MCF 10A (cell line): ENCODE results near the gene DLGAP3. TPM values are rescaled to one million over a fixed set of nuclear protein-coding genes. Genes with fewer than 3 reads are reported as not detected.
"Not testable (repeated sequence)": the region's sequence is repeated elsewhere in the genome, so short reads cannot be mapped to it uniquely, and the experiment has no call there.

Experiments used
- BruUV-seq: library from RNA; stranded (reverse); fragments of 400-500 nt; replicated peaks from 2 replicates; lab custom pipeline; 2021; lab: Mats Ljungman, UMichigan
- CTCF ChIA-PET: fragments of 300-600 bp; sonication (Branson Sonifier 250); formaldehyde crosslinking; extraction: SDS; loops from one replicate; lab custom pipeline; 2021; ENCODE audit warnings: antibody characterized with exemption, inconsistent platforms; lab: Yijun Ruan, JAX
- POLR2A ChIA-PET: fragments of 300-600, 350-650 bp; sonication (Branson Sonifier 250); formaldehyde crosslinking; extraction: SDS; loops from one replicate; lab custom pipeline; 2020; ENCODE audit warnings: antibody characterized with exemption, inconsistent platforms; lab: Yijun Ruan, JAX
- DNase-seq: peaks from one replicate; pipeline ENCODE4 v3.0.0-alpha.2; 2018; ENCODE audit not compliant: unreplicated experiment
- H3K27ac Mint-ChIP-seq: one replicate; pipeline ENCODE4 v1.8.0; 2022; ENCODE audit warnings: mild to moderate bottlenecking, low read depth, mixed read lengths; ENCODE audit not compliant: unreplicated experiment
- H3K27me3 Mint-ChIP-seq: one replicate; pipeline ENCODE4 v1.8.0; 2022; ENCODE audit warnings: mixed read lengths; ENCODE audit not compliant: insufficient read depth, unreplicated experiment
- H3K36me3 Mint-ChIP-seq: one replicate; pipeline ENCODE4 v1.8.0; 2022; ENCODE audit warnings: mild to moderate bottlenecking, moderate library complexity, mixed read lengths; ENCODE audit not compliant: insufficient read depth, unreplicated experiment
- H3K4me1 Mint-ChIP-seq: one replicate; pipeline ENCODE4 v1.8.0; 2022; ENCODE audit warnings: mixed read lengths; ENCODE audit not compliant: insufficient read depth, unreplicated experiment
- H3K4me3 Mint-ChIP-seq: one replicate; pipeline ENCODE4 v1.8.0; 2022; ENCODE audit warnings: mild to moderate bottlenecking, moderate library complexity, mixed read lengths; ENCODE audit not compliant: unreplicated experiment
- H3K9me3 Mint-ChIP-seq: one replicate; pipeline ENCODE4 v1.8.0; 2022; ENCODE audit warnings: mixed read lengths; ENCODE audit not compliant: unreplicated experiment
- intact Hi-C: fragments of 100-400 bp; cut with micrococcal nuclease; formaldehyde crosslinking; loops from 2 replicates; pipeline ENCODE4 v1.14.1; 2022
- total RNA-seq: library from RNA; stranded (reverse); gene quantifications from 2 replicates; pipeline ENCODE4 v1.2.3, GENCODE V29; 2022
- TF ChIP-seq, protein P1 (sequence below): fragments of 200-600 bp; IDR thresholded peaks from one replicate; pipeline ENCODE4 v1.8.0; 2022; ENCODE audit warnings: antibody characterized with exemption, mild to moderate bottlenecking; ENCODE audit not compliant: unreplicated experiment

The DLGAP3 gene
- total RNA-seq, 1 experiment from 2014 or later = 0.14 TPM

DNA sequence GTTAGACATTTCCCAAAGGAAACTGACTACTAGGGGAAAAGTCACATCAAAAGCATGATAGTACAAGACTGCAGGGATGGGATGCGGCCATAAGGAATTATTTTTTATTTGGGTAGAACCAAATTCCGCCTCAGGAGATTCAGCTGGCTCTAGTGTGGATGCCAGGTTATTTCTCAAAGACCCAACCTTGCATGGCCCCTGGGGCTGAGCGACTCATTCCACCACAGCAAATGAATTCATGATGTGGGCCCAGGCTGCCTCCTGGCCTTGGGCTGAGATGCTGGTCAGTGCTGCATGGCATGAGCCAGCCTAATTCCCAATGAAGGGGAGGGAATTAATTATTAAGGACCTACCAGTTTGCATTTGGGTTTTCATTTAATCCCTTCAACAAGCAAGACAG lies 43.9 kb upstream of the DLGAP3 start:
- no TSS peak for BruUV-seq
- Mint-ChIP-seq H3K9me3 (no peaks in the 10 kb centered on the region), H3K27me3 (no peaks in the 10 kb centered on the region), H3K4me1 (no peaks in the 10 kb centered on the region), H3K4me3 (no peak overlapping the region), H3K27ac (no peak overlapping the region), H3K36me3 (no peaks in the 10 kb centered on the region)
- ChIA-PET POLR2A (interaction anchor here (4.3 kb wide), 1 partner anchor 11 kb away, joined by 16 read pairs; the partner anchor contains the start of gene TMEM35B), CTCF (no interaction called here)
- no peak for DNase-seq
- intact Hi-C loops = no loop called here
- TF ChIP-seq, protein P1, sequence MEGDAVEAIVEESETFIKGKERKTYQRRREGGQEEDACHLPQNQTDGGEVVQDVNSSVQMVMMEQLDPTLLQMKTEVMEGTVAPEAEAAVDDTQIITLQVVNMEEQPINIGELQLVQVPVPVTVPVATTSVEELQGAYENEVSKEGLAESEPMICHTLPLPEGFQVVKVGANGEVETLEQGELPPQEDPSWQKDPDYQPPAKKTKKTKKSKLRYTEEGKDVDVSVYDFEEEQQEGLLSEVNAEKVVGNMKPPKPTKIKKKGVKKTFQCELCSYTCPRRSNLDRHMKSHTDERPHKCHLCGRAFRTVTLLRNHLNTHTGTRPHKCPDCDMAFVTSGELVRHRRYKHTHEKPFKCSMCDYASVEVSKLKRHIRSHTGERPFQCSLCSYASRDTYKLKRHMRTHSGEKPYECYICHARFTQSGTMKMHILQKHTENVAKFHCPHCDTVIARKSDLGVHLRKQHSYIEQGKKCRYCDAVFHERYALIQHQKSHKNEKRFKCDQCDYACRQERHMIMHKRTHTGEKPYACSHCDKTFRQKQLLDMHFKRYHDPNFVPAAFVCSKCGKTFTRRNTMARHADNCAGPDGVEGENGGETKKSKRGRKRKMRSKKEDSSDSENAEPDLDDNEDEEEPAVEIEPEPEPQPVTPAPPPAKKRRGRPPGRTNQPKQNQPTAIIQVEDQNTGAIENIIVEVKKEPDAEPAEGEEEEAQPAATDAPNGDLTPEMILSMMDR = no peak

DNA sequence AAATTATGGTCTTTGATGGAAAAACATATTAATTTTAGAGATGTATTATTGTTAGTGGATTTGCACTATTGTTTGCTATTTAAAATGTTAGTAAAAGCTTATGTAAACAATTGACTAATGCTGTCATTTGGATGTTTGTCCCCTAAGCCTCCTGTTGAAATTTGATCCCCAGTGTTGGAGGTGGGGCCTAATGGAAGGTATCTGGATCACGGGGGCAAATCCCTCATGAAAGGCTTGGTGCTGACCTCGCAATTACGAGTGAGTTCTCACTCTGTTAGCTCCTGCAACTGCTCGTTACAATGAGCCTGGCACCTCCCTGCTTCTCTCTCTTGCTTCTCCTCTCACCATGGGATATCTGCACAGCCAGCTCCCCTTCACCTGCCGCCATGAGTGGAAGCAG lies 41.4 kb upstream of the DLGAP3 start:
- Mint-ChIP-seq H3K36me3 (no peaks in the 10 kb centered on the region), H3K4me1 (no peaks in the 10 kb centered on the region), H3K27me3 (no peaks in the 10 kb centered on the region), H3K4me3 (no peak overlapping the region), H3K27ac (no peak overlapping the region), H3K9me3 (no peaks in the 10 kb centered on the region)
- ChIA-PET CTCF (interaction anchor here (0.6 to 1.6 kb wide), 3 partner anchors 14 to 673 kb away, joined by 3 to 6 read pairs (median 4); partner anchors contain the start of gene TMEM35B), POLR2A (interaction anchor here (0.6 to 0.7 kb wide), 2 partner anchors 9 to 109 kb away, joined by 3 read pairs; no protein-coding TSS in a partner anchor)
- intact Hi-C loops = no loop called here
- DNase-seq = no peak
- TF ChIP-seq, protein P1 = no peak
- no TSS peak for BruUV-seq

DNA sequence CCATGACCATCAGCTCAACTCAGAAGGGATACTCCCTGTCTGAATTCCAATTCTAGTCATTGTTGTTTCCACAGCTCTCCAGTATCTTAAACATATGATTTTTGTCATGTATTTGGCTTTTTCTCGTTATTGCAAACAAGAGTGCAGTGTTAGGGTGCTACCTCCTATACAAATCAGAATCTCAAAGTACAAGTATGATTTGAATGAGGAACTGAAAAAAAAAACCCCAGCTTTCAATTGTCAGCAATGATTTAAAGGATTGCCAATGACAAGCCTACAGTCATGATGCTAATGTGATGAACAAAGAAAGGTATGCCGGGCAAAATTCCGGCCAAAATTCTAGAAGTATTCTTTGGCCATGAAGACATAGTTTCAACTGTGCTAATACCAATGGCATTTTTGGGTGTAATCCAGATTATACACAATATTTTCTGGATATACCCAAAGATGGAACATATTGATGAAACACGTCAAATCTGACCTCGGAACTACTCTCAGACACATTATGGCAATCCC lies 40.8 kb upstream of the DLGAP3 start:
- no peak overlapping the region for H3K27ac Mint-ChIP-seq
- BruUV-seq = no TSS peak

DNA sequence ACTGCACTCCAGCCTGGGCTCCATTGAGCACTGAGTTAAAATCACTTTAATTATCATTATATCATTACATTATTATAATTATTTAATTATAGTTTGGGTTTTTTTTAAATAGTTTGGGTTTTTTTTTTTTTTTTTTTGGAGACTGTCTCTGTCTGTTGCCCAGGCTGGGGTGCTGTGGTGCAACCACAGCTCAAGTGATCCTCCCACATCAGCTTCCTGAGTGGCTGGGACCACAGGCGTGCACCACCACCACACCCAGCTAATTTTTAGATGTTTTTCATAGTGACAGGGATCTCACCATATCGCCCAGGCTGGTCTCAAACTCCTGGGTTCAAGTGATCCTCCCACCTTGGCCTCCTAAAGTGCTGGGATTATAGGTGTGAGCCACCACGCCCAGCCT lies 38.8 kb upstream of the DLGAP3 start:
- CTCF ChIA-PET, H3K9me3 Mint-ChIP-seq, intact Hi-C loops, H3K27ac Mint-ChIP-seq, H3K27me3 Mint-ChIP-seq, H3K36me3 Mint-ChIP-seq, BruUV-seq, POLR2A ChIA-PET, H3K4me3 Mint-ChIP-seq, DNase-seq, H3K4me1 Mint-ChIP-seq: not testable (repeated sequence)

More for the DNA sequence above, 40.8 kb upstream of the DLGAP3 start:
- TF ChIP-seq, protein P1 = no peak
- no peaks in the 10 kb centered on the region for H3K9me3 Mint-ChIP-seq
- DNase-seq = no peak
- H3K36me3 Mint-ChIP-seq = no peaks in the 10 kb centered on the region
- no peaks in the 10 kb centered on the region for H3K27me3 Mint-ChIP-seq
- H3K4me1 Mint-ChIP-seq = no peaks in the 10 kb centered on the region
- CTCF ChIA-PET = interaction anchor here (0.6 to 1.6 kb wide), 2 partner anchors 15 to 76 kb away, joined by 4 to 6 read pairs; partner anchors contain the start of gene TMEM35B
- intact Hi-C loops = no loop called here
- no peak overlapping the region for H3K4me3 Mint-ChIP-seq
- POLR2A ChIA-PET = interaction anchor here (0.6 to 1.1 kb wide), 4 partner anchors 9 to 110 kb away, joined by 3 read pairs; no protein-coding TSS in a partner anchor

DNA sequence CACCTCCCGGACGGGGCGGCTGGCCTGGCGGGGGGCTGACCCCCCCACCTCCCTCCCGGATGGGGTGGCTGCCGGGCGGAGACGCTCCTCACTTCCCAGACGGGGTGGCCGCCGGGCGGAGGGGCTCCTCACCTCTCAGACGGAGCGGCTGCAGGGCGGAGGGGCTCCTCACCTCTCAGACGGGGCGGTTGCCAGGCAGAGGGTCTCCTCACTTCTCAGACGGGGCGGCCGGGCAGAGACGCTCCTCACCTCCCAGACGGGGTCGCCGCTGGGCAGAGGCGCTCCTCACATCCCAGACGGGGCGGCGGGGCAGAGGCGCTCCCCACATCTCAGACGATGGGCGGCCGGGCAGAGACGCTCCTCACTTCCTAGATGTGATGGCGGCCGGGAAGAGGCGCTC lies 38.2 kb upstream of the DLGAP3 start:
- H3K36me3 Mint-ChIP-seq, H3K4me1 Mint-ChIP-seq, H3K27me3 Mint-ChIP-seq, H3K4me3 Mint-ChIP-seq, DNase-seq, H3K9me3 Mint-ChIP-seq, BruUV-seq, POLR2A ChIA-PET, H3K27ac Mint-ChIP-seq, intact Hi-C loops, CTCF ChIA-PET: not testable (repeated sequence)
